ENCODE measurements around the gene APMAP.

Gene APMAP

DNA sequence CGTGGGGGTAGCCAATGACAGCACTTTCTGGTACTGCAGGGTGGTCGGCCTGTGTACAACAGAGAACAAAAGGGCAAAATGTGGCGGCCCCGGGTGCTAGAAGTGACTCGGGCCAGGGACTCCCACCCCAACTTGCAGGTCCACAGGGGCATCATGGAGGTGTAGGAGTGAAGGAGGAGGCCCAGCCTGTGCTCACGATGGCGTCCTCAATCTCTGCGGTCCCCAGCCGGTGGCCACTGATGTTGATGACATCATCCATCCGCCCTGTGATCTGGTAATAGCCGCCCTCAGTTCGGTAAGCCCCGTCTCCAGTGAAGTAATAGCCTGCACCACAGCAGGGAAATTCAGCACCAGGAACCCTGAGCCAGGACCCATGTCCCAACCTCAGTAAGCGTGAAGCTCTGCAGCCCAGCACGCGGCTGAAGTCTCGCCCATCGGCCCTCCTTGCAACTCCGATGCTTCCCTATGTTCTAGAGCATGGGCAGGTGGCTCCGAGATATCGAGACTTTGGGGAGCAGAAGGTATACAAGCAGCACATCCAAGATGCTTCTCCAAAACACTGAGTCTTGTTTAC lies 20.2 kb upstream of the APMAP start:
- Histone ChIP-seq H3K36me3 (replicated peaks; ENCODE audit: low read depth, low read length) (no peaks in the 10 kb centered on the region), H3K9me3 (ENCODE audit: insufficient read depth, low read length) (no peaks in the 10 kb centered on the region), H3K4me3 (ENCODE audit: low read length) (no peak overlapping the region), H3K9ac (ENCODE audit: low read length) (no peak overlapping the region), H3K79me2 (ENCODE audit: low read length) (no peaks in the 10 kb centered on the region), H2AFZ (ENCODE audit: low read depth, low read length) (no peak overlapping the region), H3K4me2 (ENCODE audit: low read length) (no peak overlapping the region), H3K27ac (ENCODE audit: low read length) (no peak overlapping the region), H4K20me1 (ENCODE audit: insufficient read depth, low read length) (no peaks in the 10 kb centered on the region; the same call in 1 of the 2 replicates), H3K27me3 (ENCODE audit: low read depth, low read length) (no peaks in the 10 kb centered on the region), H3K4me1 (ENCODE audit: low read length) (no peaks in the 10 kb centered on the region)
- TF ChIP-seq EZH2phosphoT487 (IDR thresholded peaks at IDR 0.05; ENCODE audit: low read depth) = no peak
- TF ChIP-seq, protein P1, sequence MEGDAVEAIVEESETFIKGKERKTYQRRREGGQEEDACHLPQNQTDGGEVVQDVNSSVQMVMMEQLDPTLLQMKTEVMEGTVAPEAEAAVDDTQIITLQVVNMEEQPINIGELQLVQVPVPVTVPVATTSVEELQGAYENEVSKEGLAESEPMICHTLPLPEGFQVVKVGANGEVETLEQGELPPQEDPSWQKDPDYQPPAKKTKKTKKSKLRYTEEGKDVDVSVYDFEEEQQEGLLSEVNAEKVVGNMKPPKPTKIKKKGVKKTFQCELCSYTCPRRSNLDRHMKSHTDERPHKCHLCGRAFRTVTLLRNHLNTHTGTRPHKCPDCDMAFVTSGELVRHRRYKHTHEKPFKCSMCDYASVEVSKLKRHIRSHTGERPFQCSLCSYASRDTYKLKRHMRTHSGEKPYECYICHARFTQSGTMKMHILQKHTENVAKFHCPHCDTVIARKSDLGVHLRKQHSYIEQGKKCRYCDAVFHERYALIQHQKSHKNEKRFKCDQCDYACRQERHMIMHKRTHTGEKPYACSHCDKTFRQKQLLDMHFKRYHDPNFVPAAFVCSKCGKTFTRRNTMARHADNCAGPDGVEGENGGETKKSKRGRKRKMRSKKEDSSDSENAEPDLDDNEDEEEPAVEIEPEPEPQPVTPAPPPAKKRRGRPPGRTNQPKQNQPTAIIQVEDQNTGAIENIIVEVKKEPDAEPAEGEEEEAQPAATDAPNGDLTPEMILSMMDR (IDR thresholded peaks at IDR 0.05; ENCODE audit: low read depth, low read length) = no peak

DNA sequence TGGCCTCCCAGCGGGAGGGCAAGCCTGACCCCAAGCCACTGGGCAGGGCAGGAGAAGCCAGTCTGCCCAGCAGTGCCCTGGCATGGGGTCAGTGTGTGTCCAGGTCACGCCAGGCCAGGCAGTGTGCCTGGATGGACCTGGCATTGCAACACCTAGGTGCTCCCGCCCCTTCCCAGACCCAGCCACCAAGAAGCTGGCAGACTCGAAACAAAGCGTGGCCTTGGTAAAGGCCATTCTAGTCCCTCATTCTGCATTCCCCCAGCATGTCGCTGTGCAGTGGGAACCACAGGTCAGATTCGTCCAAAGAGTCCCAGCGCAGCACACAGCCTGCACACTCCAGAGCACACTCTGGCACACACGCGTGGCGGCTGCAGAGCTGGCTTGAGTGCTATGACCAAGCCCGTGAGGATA lies 19.3 kb upstream of the APMAP start:
- Histone ChIP-seq H2AFZ (ENCODE audit: low read depth, low read length) (no peak overlapping the region), H3K27ac (ENCODE audit: low read length) (no peak overlapping the region), H3K4me2 (ENCODE audit: low read length) (no peak overlapping the region), H3K9me3 (ENCODE audit: insufficient read depth, low read length) (no peaks in the 10 kb centered on the region), H4K20me1 (ENCODE audit: insufficient read depth, low read length) (no peaks in the 10 kb centered on the region; the same call in 1 of the 2 replicates), H3K36me3 (replicated peaks; ENCODE audit: low read depth, low read length) (no peaks in the 10 kb centered on the region), H3K79me2 (ENCODE audit: low read length) (no peaks in the 10 kb centered on the region), H3K27me3 (ENCODE audit: low read depth, low read length) (no peaks in the 10 kb centered on the region), H3K4me1 (ENCODE audit: low read length) (no peaks in the 10 kb centered on the region), H3K4me3 (ENCODE audit: low read length) (no peak overlapping the region), H3K9ac (ENCODE audit: low read length) (no peak overlapping the region)
- TF ChIP-seq, protein P1 (IDR thresholded peaks at IDR 0.05; ENCODE audit: low read depth, low read length) = no peak
- no peak for TF ChIP-seq EZH2phosphoT487 (IDR thresholded peaks at IDR 0.05; ENCODE audit: low read depth)

DNA sequence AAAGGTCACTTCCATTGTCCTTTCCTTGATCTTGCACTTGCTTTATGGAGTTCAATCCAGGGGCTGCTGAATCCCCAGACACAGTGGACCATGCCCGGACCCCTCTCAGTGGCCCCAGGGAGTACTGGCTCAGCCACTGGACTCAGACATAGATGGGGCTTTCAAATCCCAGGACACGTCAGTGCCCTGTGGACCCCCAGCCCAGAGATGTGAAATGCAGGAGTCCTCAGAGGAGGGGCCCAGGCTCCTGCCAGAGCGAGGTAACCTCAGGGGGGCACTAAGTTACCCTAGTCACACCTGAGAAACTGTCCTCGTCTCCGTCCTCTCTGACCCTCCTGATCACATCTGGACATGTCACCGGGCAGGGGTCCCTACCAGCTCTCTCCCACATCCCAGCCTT lies 18.7 kb upstream of the APMAP start:
- no peaks in the 10 kb centered on the region for H3K9me3 ChIP-seq (ENCODE audit: insufficient read depth, low read length)
- no peaks in the 10 kb centered on the region for H3K79me2 ChIP-seq (ENCODE audit: low read length)
- no peaks in the 10 kb centered on the region for H3K27me3 ChIP-seq (ENCODE audit: low read depth, low read length)
- no peak overlapping the region for H3K4me3 ChIP-seq (ENCODE audit: low read length)
- no peak overlapping the region for H3K4me2 ChIP-seq (ENCODE audit: low read length)
- no peak overlapping the region for H3K27ac ChIP-seq (ENCODE audit: low read length)
- no peak overlapping the region for H2AFZ ChIP-seq (ENCODE audit: low read depth, low read length)
- no peaks in the 10 kb centered on the region for H3K4me1 ChIP-seq (ENCODE audit: low read length)
- H3K9ac ChIP-seq (ENCODE audit: low read length) = no peak overlapping the region
- no peaks in the 10 kb centered on the region for H3K36me3 ChIP-seq (replicated peaks; ENCODE audit: low read depth, low read length)
- no peak for TF ChIP-seq EZH2phosphoT487 (IDR thresholded peaks at IDR 0.05; ENCODE audit: low read depth)
- TF ChIP-seq, protein P1 (IDR thresholded peaks at IDR 0.05; ENCODE audit: low read depth, low read length) = no peak
- H4K20me1 ChIP-seq (ENCODE audit: insufficient read depth, low read length) = no peaks in the 10 kb centered on the region; the same call in 1 of the 2 replicates

DNA sequence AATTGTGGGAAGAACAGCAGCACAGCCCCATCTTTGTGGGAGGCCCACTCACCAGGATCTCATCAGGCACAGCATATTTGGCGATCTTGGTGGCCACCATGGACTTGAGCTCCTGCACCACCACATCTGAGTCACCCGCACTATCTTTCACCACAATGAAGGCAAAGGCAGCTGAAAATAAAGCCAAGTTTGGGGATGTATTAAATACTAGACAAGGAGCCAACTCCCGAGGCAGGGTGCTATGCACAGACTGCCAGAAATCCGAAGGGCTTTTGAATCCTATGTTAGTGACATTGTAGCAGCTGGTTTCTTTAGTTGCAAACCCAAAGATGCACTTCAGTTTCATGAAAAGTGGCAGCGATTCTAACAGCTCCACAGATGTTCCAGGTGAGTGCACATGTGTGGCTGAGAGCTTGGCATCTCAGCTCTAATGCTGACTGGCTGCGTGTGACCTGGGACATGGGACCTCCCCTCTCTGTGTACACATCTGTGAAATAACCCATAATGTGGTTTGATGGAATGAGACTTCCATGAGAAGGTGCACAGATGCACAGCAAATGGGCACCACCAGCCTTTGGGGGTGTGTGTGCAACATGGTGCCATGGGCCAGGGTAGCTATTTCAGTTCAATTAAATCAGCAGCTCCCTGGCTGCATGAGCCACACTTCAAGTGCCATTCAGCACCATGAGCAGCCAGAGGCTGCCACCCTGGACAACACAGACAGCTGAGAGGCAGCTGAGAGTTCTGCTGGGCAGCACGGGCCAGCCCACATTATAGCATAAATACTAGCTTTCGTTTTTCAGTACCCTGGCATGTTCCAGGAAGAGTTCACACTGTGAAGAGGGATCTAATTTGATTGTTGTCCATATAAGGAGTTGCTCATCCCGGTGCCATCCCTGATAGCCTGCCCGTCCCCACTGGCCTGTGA lies 16.9 kb upstream of the APMAP start:
- no peak overlapping the region for H3K9ac ChIP-seq (ENCODE audit: low read length)
- TF ChIP-seq, protein P1 (IDR thresholded peaks at IDR 0.05; ENCODE audit: low read depth, low read length) = no peak
- no peak for TF ChIP-seq EZH2phosphoT487 (IDR thresholded peaks at IDR 0.05; ENCODE audit: low read depth)
- H3K4me2 ChIP-seq (ENCODE audit: low read length) = no peak overlapping the region
- no peaks in the 10 kb centered on the region for H3K27me3 ChIP-seq (ENCODE audit: low read depth, low read length)
- no peaks in the 10 kb centered on the region for H3K36me3 ChIP-seq (replicated peaks; ENCODE audit: low read depth, low read length)
- H3K9me3 ChIP-seq (ENCODE audit: insufficient read depth, low read length) = no peaks in the 10 kb centered on the region
- H3K27ac ChIP-seq (ENCODE audit: low read length) = no peak overlapping the region
- no peaks in the 10 kb centered on the region for H3K79me2 ChIP-seq (ENCODE audit: low read length)
- H3K4me1 ChIP-seq (ENCODE audit: low read length) = no peaks in the 10 kb centered on the region
- no peaks in the 10 kb centered on the region; the same call in 1 of the 2 replicates for H4K20me1 ChIP-seq (ENCODE audit: insufficient read depth, low read length)
- no peak overlapping the region for H3K4me3 ChIP-seq (ENCODE audit: low read length)
- H2AFZ ChIP-seq (ENCODE audit: low read depth, low read length) = no peak overlapping the region

Measured in OCI-LY3 (cell line).